Measurements from ENCODE around the gene ZNF827.

- TF ChIP-seq POLR2A (IDR thresholded peaks at IDR 0.05) (no peak), CTCF (IDR thresholded peaks at IDR 0.05) (no peak)
Observed at GRCh38 chr4:145909773-145910172, 28.9 kb downstream of the ZNF827 start.
